Activated CD4-positive, CD25-positive, alpha-beta regulatory T cell treated with anti-CD3 and anti-CD28 coated beads, Interleukin-2, amount 50 U/mL, for 16 hours (primary cell): Measurements from ENCODE around the gene TEP1.
"Not testable (repeated sequence)": the region's sequence is repeated elsewhere in the genome, so short reads cannot be mapped to it uniquely, and the experiment has no call there.

ENCODE experiments used
- DNase-seq: peaks from one replicate; pipeline ENCODE4 v3.0.0-alpha.2; 2020; ENCODE audit warnings: low read depth, low spot score

Gene TEP1

DNA sequence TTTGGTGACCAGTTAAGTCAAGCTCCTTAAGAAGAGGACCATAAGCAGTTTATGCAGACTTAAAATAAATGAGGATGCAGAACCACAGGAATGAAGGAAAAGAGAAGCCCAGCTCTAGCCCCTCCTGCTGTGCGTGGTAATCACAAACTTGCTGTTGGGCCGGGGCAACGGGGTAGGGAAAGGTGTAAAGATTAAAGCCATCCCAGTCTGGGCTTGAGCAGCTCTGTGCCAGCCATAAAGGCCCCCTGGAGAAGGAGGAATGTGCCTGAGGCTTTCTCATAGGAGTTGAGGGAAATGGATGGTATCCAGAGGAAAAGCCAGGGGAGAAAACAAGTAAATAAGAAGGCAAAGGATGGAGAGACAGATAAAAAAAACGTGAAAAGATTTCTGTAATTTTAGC lies 25.1 kb downstream of the TEP1 start:
- DNase-seq, result no peak

GRCh38 chr14:20387576-20387975 lies 25.7 kb downstream of the TEP1 start:
- no peak for DNase-seq

GRCh38 chr14:20386276-20386855 lies 26.9 kb downstream of the TEP1 start:
- no peak for DNase-seq

GRCh38 chr14:20384886-20385285 lies 28.4 kb downstream of the TEP1 start:
- no peak for DNase-seq

DNA sequence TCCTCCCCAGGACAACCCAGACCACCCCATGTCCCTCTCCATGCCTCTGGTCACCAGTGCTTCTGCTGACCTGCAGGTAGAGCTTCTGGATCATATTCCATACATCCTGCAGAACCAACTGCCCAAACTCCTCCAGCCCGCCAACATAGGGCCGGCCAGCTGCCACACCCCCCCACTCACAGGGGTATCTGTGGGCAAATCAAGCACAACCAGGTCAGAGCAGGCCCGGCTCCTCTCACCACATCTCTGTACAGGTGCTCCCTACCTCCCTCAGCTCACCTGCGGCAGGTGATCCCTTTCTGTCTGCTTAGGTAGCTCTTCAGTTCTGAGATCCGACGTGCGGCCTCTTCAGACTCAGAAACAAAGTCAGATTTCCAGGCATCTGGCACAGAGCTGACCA lies 29.0 kb downstream of the TEP1 start:
- no peak for DNase-seq

- no peak for DNase-seq
These were observed 29.7 kb downstream of the TEP1 start for GRCh38 chr14:20383636-20384035.

GRCh38 chr14:20383032-20383431 lies 30.3 kb downstream of the TEP1 start:
- DNase-seq, result no peak

- DNase-seq, result no peak
These were observed 30.8 kb downstream of the TEP1 start for GRCh38 chr14:20382526-20382925.

DNA sequence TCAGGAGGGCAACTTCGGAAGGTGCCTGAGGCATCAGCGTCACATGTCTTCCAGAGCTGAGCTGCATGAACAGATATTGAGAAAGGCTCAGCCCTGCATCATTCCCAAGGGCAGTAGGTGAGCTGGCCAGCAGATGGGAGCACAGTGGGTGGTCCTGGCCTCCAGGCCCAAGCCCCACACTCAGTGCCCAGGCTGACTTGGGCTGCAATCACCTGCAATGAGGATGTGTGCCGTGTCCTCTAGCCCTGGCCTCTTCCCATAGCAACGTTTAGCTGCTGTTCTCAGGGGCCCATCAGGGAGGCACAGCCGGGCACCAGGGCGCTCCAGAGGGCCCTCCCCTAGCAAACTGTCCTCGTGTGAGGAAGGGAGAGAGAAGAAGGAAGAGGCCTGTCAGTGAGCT lies 32.0 kb downstream of the TEP1 start:
- no peak for DNase-seq

DNA sequence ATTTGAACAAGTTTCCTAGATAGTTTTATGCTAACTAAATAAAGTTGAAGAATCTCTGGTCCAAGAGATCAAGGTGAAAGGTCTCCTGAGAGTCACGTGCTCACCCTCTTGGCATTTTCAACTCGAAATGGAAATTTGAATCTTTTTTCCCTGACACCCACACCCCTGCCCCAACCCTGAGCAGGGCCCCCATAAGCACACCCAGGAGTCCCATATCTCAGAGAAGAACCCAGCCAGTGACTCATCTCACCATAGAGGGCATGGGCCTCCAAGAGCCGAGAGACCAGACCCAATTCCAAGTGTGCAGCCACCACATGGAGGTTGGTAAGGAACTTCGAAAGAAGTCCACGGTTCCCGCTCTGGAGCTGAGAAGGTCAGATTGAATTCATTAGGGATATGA lies 32.6 kb downstream of the TEP1 start:
- DNase-seq, result no peak

GRCh38 chr14:20379743-20380142 lies 33.6 kb downstream of the TEP1 start:
- DNase-seq, result no peak

DNA sequence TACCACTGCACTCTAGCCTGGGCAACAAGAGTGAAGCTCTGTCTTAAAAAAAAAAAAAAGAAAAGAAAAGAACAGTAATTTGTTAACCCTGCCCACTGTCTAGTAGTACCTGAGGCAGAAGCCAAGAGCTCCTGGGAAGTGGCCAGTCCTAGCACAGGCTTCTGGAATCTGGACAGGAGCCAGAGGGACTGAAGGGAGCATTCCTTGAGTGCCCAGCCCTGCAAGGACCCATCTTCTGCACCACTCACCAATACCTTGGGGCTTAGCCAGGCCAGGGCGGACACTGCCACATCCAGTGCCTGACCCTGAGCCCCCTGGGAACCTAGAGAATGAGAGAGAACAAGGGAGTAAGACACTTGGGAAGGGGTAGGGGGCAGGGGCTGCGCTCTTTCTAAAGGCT lies 36.1 kb downstream of the TEP1 start:
- no peak for DNase-seq

- DNase-seq, result no peak
These were observed 37.2 kb downstream of the TEP1 start for GRCh38 chr14:20376071-20376588.

DNA sequence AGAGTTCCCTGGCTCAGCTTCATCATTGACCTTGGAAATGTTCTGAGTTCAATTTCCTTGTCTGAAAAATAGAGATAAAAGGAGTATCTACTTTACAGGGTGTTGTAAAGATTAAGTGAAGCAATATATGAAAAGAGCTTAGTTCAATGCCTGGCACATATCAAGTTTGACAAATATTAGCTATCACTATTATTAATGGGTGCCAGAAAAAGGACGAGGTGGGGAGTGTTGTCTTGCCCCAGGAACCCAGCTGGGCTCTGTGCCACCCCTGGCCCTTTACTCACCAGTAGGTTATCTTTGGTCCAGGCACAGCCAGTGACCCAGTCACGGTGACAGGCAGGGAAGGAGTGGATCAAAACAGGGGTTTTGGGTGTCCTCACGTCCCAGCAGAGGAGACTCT lies 37.8 kb downstream of the TEP1 start:
- no peak for DNase-seq

DNA sequence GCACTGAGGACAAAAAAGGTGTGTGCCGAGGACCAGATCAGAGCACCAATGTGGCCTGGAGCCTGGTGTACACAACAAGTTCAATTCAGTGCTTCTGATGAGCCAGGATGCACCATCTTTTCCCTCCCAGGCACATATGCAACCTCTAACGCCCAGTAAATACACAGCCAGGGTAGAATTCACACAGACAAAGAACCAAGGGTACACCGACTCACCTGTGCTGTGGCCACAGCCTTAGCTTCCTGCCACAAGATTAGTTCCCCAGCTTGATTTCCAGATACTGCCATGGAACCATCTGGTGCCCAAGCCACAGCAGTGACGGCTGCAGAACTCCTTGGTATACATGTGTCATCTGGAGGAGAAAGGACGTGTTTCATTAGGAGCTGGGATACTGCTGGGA lies 40.5 kb downstream of the TEP1 start:
- DNase-seq, result no peak

GRCh38 chr14:20365928-20366327 lies 47.4 kb downstream of the TEP1 start:
- DNase-seq, result no peak

DNA sequence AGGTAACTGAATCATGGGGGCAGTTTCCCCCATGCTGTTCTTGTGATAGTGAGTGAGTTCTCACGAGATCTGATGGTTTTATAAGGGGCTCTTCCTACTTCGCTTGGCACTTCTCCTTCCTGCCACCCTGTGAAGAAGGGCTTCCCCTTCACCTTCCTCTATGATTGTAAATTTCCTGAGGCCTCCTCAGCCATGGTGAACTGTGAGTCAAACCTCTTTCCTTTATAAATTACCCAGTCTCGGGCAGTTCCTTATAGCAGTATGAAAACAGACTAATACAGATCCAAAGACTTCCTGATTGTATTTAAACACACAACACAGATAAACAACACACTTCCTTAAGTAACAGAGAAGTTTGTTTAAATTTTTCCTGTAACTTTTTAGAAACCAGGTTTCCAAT lies 54.8 kb downstream of the TEP1 start:
- DNase-seq, result not testable (repeated sequence)

- no peak for DNase-seq
These were observed 56.9 kb downstream of the TEP1 start for GRCh38 chr14:20356422-20356821.

DNA sequence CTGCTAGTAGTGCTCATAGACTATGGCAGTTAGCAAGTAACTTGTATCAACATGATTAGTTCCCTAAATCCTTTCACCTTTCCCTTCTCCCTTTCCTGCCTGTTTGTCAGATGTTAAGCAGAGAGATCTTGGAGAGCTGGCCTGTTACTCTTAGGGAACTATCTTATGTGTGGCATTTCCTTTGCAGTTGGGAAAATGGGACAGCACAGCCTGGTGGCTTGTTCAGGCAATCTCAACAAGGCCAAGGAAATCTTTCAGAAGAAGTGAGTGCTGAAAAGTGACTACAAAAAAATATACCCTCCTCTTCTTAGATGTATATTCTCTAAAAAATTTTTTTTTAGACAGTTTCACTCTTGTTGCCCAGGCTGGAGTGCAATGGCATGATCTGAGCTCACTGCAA lies 62.4 kb downstream of the TEP1 start:
- DNase-seq, result no peak

DNA sequence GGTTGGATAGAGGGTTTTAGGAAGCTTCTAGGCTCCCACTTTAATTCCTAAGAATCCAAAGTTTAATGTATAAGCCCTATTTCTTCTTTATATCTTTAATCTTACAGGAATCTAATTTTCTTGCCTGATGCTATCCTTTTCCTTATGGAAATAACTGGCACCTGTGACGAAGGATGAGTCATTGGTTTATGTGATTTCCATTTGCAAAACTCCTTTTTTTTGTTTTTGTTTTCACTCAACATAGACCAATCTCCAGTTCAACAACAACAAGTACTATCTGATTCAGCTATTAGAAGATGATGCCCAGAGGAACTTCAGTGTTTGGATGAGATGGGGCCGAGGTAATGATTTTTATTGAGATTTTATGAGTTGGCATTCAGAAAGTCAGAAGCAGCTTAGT lies 63.0 kb downstream of the TEP1 start:
- no peak for DNase-seq

GRCh38 chr14:20347747-20348146 lies 65.6 kb downstream of the TEP1 start:
- DNase-seq, result no peak

- no peak for DNase-seq
These were observed 66.6 kb downstream of the TEP1 start for GRCh38 chr14:20346713-20347112.

GRCh38 chr14:20345366-20345765 lies 67.9 kb downstream of the TEP1 start:
- DNase-seq, result no peak

DNA sequence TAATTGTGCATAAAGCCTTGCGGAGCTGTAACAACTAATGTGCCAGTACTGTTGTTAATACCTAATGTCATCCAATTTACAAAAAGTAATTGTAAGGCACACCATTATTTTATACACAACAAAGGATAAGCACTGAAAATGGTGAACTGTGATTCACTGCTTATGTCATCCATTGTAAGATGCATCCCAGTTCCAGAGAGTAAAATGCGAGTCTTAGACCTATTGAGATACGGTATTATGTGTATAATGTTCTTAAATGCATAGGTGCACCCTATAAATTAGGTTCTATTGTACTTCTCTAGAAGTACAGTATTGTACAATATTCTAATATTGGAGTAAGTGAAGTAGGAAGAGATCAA lies 69.5 kb downstream of the TEP1 start:
- DNase-seq, result no peak
